MM.1S (cell line): Measurements from ENCODE around the gene KRT75.

Experiments used
- DNase-seq: peaks from one replicate; pipeline ENCODE4 v3.0.0-alpha.2; 2015
- H2AFZ ChIP-seq: fragments of 300-600 bp; sonication (generic); 2 replicates; pipeline ENCODE4 v1.6.0; 2016; ENCODE audit warnings: antibody characterized with exemption, low read length
- H3F3A ChIP-seq: fragments of 300-600 bp; sonication (generic); 2 replicates; pipeline ENCODE4 v1.6.1; 2016; ENCODE audit warnings: mild to moderate bottlenecking, antibody characterized with exemption, low read length, moderate library complexity, mixed read lengths; ENCODE audit not compliant: insufficient read depth
- H3K27ac ChIP-seq: fragments of 300-600 bp; sonication (generic); 2 replicates; pipeline ENCODE4 v1.5.1; 2016; ENCODE audit warnings: mild to moderate bottlenecking, low read length
- H3K27me3 ChIP-seq: fragments of 300-600 bp; sonication (generic); replicated peaks from 2 replicates; pipeline ENCODE4 v1.6.0; 2016; ENCODE audit warnings: low read length; ENCODE audit not compliant: insufficient read depth
- H3K36me3 ChIP-seq: fragments of 300-600 bp; sonication (generic); replicated peaks from 2 replicates; pipeline ENCODE4 v1.6.1; 2016; ENCODE audit warnings: mild to moderate bottlenecking, low read length, mixed read lengths; ENCODE audit not compliant: insufficient read depth
- H3K4me1 ChIP-seq: fragments of 300-600 bp; sonication (generic); 2 replicates; pipeline ENCODE4 v1.6.1; 2016; ENCODE audit warnings: low read length, mixed read lengths
- H3K4me2 ChIP-seq: fragments of 300-600 bp; sonication (generic); 2 replicates; pipeline ENCODE4 v1.6.0; 2016; ENCODE audit warnings: low read depth, low read length
- H3K4me3 ChIP-seq: fragments of 300-600 bp; sonication (generic); 2 replicates; pipeline ENCODE4 v1.5.1; 2016; ENCODE audit warnings: low read length, mixed read lengths
- H3K79me2 ChIP-seq: fragments of 300-600 bp; sonication (generic); 2 replicates; pipeline ENCODE4 v1.6.1; 2016; ENCODE audit warnings: mixed run types, low read length, mixed read lengths
- H3K9ac ChIP-seq: fragments of 300-600 bp; sonication (generic); 2 replicates; pipeline ENCODE4 v1.6.1; 2016; ENCODE audit warnings: low read length, mixed read lengths
- H3K9me2 ChIP-seq: fragments of 300-600 bp; sonication (generic); replicated peaks from 2 replicates; pipeline ENCODE4 v1.6.1; 2016; ENCODE audit warnings: mild to moderate bottlenecking, low read length, mixed read lengths; ENCODE audit not compliant: insufficient read depth
- H3K9me3 ChIP-seq: fragments of 300-600 bp; sonication (generic); replicated peaks from 2 replicates; pipeline ENCODE4 v1.6.1; 2016; ENCODE audit warnings: mild to moderate bottlenecking, low read length, mixed read lengths; ENCODE audit not compliant: insufficient read depth
- H4K20me1 ChIP-seq: fragments of 300-600 bp; sonication (generic); 2 replicates; pipeline ENCODE4 v1.6.1; 2016; ENCODE audit warnings: mild to moderate bottlenecking, low read length, moderate library complexity, mixed read lengths; ENCODE audit not compliant: insufficient read depth
- EZH2 ChIP-seq: fragments of 300-600 bp; sonication (generic); optimal IDR thresholded peaks from 2 replicates; pipeline ENCODE3; 2017; ENCODE audit warnings: low read depth, mild to moderate bottlenecking, antibody characterized with exemption, low read length, mixed read lengths
- EZH2phosphoT487 ChIP-seq: fragments of 300-600 bp; sonication (generic); IDR thresholded peaks from 2 replicates; pipeline ENCODE4 v1.6.1; 2018; ENCODE audit warnings: antibody characterized with exemption, low read length
- TF ChIP-seq, protein P1 (sequence below): fragments of 300-600 bp; sonication (generic); IDR thresholded peaks from 2 replicates; pipeline ENCODE4 v1.5.1; 2016; ENCODE audit warnings: antibody characterized with exemption, low read length, mixed read lengths

The KRT75 gene

DNA sequence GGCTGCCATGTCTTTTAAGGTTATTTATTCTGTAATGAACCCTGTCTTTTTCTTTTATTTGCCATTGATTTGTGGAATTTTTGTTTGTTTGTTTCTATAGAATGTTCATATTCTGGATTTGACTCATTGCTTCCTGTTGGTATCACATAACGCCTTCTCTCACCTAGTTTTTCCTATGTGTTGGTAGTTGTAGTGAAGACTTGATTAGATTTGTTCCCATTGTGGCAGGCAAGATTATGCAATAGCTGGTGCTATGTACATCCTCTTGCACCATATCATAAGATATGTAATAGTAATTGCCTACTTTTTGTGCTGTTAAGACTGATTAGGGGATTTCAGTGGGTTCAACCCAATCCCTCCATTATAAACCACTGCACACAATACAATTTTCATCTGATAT lies 21.6 kb upstream of the KRT75 start:
- no peaks in the 10 kb centered on the region for H3K4me1 ChIP-seq
- DNase-seq = no peak
- no peaks in the 10 kb centered on the region for H3K36me3 ChIP-seq
- H3F3A ChIP-seq = no peaks in the 10 kb centered on the region
- no peaks in the 10 kb centered on the region for H4K20me1 ChIP-seq
- H3K79me2 ChIP-seq = no peaks in the 10 kb centered on the region
- no peak overlapping the region for H2AFZ ChIP-seq
- no peak overlapping the region for H3K4me3 ChIP-seq
- no peak overlapping the region for H3K27ac ChIP-seq
- H3K27me3 ChIP-seq = no peaks in the 10 kb centered on the region; the same call in 1 of the 2 replicates
- no peak overlapping the region for H3K9ac ChIP-seq
- H3K4me2 ChIP-seq = no peak overlapping the region
- TF ChIP-seq EZH2phosphoT487 = no peak
- no peak for TF ChIP-seq EZH2
- TF ChIP-seq, protein P1, sequence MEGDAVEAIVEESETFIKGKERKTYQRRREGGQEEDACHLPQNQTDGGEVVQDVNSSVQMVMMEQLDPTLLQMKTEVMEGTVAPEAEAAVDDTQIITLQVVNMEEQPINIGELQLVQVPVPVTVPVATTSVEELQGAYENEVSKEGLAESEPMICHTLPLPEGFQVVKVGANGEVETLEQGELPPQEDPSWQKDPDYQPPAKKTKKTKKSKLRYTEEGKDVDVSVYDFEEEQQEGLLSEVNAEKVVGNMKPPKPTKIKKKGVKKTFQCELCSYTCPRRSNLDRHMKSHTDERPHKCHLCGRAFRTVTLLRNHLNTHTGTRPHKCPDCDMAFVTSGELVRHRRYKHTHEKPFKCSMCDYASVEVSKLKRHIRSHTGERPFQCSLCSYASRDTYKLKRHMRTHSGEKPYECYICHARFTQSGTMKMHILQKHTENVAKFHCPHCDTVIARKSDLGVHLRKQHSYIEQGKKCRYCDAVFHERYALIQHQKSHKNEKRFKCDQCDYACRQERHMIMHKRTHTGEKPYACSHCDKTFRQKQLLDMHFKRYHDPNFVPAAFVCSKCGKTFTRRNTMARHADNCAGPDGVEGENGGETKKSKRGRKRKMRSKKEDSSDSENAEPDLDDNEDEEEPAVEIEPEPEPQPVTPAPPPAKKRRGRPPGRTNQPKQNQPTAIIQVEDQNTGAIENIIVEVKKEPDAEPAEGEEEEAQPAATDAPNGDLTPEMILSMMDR = no peak
- no peaks in the 10 kb centered on the region for H3K9me3 ChIP-seq
- H3K9me2 ChIP-seq = no peaks in the 10 kb centered on the region

DNA sequence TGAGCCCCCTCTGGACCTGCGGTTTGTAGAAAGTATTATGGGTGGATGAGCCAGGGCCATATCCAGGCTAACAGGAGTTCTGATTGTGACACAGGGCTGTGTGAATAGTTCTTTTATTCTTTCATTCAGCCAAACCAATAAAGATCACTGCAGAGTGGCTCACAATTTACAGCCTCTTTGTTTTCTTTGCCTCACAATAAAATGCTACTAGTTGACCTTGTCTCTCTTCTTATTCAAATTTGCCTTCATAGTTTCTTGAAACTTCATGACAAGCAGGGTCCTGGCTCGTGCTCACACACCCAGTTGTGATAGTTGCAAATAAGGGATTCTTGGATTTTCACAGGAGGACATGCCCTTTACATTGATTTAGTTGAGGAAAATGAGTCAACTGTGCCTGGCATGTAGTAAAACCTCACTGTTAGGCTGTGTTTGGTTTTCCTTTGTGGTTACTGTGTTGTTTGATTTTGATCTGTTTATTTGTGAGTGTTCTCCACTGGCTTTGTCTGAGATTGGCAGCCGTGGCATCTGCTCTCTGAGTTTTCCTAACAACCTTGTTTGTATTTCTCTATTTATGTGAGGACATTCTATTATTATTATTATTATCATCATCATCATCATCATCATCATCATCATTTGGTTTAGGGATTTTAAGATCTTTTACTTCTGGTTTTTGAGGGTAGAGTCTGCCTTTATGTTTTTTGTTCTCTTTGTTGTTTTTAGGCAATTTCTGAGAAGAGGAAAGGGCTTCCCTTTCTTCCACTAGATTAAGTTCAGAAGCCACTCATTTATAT lies 20.4 kb upstream of the KRT75 start:
- Histone ChIP-seq H3K4me2 (no peak overlapping the region), H2AFZ (no peak overlapping the region), H4K20me1 (no peaks in the 10 kb centered on the region), H3K9ac (no peak overlapping the region), H3K79me2 (no peaks in the 10 kb centered on the region), H3K4me3 (no peak overlapping the region), H3K36me3 (no peaks in the 10 kb centered on the region), H3K9me2 (no peaks in the 10 kb centered on the region), H3K4me1 (no peaks in the 10 kb centered on the region), H3K27me3 (no peaks in the 10 kb centered on the region; the same call in 1 of the 2 replicates), H3K9me3 (no peaks in the 10 kb centered on the region), H3K27ac (no peak overlapping the region), H3F3A (no peaks in the 10 kb centered on the region)
- TF ChIP-seq, protein P1 = no peak
- TF ChIP-seq EZH2 = no peak
- TF ChIP-seq EZH2phosphoT487 = no peak
- no peak for DNase-seq

- Histone ChIP-seq H3K79me2 (no peaks in the 10 kb centered on the region), H3K9me2 (no peaks in the 10 kb centered on the region), H3K4me3 (no peak within 1 kb of the TSS), H3K4me2 (no peak within 1 kb of the TSS), H3F3A (no peaks in the 10 kb centered on the region), H3K4me1 (no peaks in the 10 kb centered on the region), H4K20me1 (no peaks in the 10 kb centered on the region), H3K27me3 (no peaks in the 10 kb centered on the region; the same call in 1 of the 2 replicates), H2AFZ (no peak within 1 kb of the TSS), H3K36me3 (no peaks in the 10 kb centered on the region), H3K27ac (no peak within 1 kb of the TSS), H3K9ac (no peak within 1 kb of the TSS), H3K9me3 (no peaks in the 10 kb centered on the region)
- no peak for DNase-seq
- TF ChIP-seq EZH2phosphoT487 = no peak
- TF ChIP-seq EZH2 = no peak
- TF ChIP-seq, protein P1 = no peak
Measured at GRCh38 chr12:52452101-52452500, 17.9 kb upstream of the KRT75 start, which contains the start of gene KRT6B. Gene KRT6B, minus strand, starts transcription at chr12:52452146. Its CDS starts 68 bp downstream, at chr12:52452078.
